ENCODE results near the gene TBC1D2B.

- TF ChIP-seq CTCF (conservative IDR thresholded peaks at IDR 0.05; ENCODE audit: low read depth, low read length) (no peak), POLR2A (IDR thresholded peaks at IDR 0.05; ENCODE audit: low read depth, low read length) (no peak), RFX5 (IDR thresholded peaks at IDR 0.05; ENCODE audit: low read depth, low read length) (no peak), MAFK (IDR thresholded peaks at IDR 0.05; ENCODE audit: low read depth, low read length) (no peak), MXI1 (IDR thresholded peaks at IDR 0.05; ENCODE audit: borderline replicate concordance, low read depth, low read length) (no peak)
- TF ChIP-seq, protein P1, sequence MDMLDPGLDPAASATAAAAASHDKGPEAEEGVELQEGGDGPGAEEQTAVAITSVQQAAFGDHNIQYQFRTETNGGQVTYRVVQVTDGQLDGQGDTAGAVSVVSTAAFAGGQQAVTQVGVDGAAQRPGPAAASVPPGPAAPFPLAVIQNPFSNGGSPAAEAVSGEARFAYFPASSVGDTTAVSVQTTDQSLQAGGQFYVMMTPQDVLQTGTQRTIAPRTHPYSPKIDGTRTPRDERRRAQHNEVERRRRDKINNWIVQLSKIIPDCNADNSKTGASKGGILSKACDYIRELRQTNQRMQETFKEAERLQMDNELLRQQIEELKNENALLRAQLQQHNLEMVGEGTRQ (IDR thresholded peaks at IDR 0.05; ENCODE audit: low read depth, low read length) = no peak
- TF ChIP-seq, protein P2, sequence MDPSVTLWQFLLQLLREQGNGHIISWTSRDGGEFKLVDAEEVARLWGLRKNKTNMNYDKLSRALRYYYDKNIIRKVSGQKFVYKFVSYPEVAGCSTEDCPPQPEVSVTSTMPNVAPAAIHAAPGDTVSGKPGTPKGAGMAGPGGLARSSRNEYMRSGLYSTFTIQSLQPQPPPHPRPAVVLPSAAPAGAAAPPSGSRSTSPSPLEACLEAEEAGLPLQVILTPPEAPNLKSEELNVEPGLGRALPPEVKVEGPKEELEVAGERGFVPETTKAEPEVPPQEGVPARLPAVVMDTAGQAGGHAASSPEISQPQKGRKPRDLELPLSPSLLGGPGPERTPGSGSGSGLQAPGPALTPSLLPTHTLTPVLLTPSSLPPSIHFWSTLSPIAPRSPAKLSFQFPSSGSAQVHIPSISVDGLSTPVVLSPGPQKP (IDR thresholded peaks at IDR 0.05; ENCODE audit: borderline replicate concordance, low read depth, low read length) = no peak
Observed at GRCh38 chr15:78034495-78035191, 42.9 kb downstream of the TBC1D2B start.

Data from IMR-90 (cell line).